ENCODE results near the gene KLRC2.
"Not testable (repeated sequence)": the region's sequence is repeated elsewhere in the genome, so short reads cannot be mapped to it uniquely, and the experiment has no call there.

KLRC2 gene

DNA sequence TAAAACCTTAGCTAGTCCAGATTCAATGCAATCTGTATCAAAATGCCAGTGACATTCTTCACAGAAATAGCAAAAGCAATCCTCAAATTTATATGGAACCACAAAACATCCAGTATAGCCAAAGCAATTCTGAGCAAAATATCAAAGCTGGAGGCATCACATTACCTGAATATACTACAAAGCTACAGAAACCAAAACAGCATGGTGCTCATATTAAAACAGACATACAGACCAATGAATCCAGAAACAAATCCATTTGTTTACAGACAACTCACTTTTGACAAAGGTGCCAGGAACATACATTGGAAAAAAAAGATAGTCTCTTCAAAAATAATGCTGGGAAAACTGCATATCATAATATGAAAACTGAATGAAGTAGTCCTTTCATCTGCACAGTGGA is 31.0 kb downstream of the KLRC2 start:
- DNase-seq, result no peak

DNA sequence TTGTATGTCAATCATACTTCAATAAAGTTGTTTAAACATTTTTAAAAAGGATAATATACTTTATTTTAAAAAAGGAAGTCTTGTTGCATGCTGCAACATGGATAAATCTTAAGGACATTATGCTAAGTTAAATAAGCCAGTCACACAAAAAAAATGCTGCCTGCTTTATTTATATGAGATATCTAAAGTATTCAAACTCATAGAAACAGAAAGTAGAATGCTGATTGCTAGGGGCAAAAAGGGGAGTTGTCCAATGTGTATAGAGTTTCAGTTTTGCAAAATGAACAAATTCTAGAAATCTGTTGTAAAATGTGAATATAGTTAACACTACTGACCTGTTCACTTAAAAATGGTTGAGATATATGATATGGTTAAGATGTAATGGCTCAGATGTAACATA is 35.0 kb downstream of the KLRC2 start:
- DNase-seq, result no peak

DNA sequence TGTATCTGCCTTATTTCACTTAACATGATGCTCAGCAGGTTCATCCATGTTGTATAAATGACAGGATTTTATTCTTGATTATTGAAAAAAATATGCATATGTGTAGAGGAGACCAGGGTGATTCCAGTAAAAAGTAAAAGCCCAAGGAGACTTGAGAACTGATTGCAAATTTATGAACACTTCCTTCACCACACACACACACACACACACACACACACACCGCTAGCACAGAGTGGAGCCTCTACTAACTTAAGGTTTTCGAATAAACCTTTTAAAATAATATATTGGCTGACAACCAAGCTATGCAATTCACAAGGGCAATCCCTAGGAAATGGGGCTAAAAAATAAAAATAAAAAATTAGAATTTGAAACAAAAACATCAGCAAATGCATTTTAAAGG is 37.6 kb downstream of the KLRC2 start:
- DNase-seq, result no peak

DNA sequence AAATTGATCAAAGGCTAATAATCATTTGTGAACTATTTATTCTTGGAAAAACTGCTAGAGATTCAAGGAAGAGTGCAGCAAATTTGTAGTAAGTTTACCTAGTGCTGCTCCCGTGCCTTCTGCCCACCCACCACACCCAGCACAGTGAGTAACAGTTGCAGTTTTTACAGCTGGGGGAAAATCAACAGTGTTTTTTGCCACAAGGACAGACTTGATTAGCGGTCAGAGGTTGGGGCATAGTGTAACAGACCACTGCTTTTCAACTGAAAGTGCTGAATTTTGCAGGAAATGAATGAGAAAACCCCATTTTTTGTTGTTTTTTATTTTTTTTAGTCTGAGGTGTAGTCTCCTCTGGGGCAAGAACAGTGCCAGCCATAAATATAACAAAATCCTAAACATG is 38.5 kb downstream of the KLRC2 start:
- DNase-seq, result no peak

DNA sequence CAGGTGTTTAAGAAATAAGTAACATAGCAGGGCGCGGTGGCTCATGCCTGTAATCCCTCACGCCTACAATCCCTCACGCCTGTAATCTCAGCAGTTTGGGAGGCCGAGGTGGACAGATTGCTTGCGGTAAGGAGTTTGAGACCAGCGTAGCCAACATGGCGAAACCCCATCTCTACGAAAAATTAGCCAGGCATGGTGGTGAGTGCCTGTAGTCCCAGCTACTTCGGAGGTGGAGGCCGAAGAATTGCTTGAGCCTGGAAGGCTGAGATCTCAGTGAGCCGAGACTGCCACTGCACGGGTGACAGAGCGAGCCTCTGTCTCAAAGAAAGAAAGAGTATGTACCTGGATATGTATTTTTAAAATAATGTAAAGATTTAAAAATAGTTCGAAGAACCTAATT is 39.6 kb downstream of the KLRC2 start:
- not testable (repeated sequence) for DNase-seq

DNA sequence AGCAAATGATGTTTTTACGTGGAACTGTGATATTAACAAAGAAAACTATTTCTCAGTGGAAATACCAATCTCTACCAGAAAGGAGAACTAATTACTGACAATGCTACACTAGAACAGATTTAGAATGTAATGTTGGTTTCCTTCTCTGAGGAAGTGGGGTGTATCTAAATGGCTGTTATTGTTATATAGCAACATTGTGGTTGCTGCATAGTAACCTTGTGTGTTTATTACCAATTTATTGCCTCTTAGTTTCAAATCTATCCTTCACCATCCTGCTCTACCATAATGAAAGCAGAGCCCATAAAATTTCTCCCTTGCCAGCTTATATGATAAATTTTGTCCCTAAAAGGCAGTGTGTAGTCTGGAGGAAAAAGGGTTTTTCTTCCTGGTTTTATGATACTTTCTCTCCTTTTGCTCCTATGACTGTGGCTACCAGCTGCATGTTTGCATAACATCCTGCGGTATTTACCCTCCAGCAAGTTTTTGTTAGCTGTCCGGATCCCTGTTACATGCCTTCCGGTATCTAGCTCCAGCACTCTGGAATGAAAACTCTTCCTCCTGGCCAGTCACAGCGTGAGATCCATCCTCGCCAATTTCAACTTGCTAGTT is 40.3 kb downstream of the KLRC2 start:
- DNase-seq, result no peak

DNA sequence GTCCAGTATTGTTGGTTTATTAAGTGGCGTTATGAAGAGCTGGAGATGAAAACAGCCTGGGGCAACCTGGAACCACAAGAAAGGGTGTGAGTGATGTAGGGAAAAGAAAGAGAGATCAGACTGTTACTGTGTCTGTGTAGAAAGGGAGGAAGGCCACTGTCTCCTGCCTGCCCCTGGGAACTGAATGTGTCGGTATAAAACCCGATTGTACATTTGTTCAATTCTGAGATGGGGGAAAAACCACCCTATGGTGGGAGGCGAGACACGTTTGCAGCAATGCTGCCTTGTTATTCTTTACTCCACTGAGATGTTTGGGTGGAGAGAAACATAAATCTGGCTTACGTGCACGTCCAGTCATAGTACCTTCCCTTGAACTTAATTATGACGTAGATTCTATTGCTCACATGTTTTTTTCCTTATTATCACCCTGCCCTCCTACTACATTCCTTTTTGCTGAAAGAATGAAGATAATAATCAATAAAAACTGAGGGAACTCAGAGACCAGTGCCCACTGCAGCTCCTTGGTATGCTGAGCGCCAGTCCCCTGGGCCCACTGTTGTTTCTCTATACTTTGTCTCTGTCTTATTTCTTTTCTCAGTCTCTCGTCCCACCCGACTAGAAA is 41.2 kb downstream of the KLRC2 start:
- DNase-seq, result not testable (repeated sequence)

DNA sequence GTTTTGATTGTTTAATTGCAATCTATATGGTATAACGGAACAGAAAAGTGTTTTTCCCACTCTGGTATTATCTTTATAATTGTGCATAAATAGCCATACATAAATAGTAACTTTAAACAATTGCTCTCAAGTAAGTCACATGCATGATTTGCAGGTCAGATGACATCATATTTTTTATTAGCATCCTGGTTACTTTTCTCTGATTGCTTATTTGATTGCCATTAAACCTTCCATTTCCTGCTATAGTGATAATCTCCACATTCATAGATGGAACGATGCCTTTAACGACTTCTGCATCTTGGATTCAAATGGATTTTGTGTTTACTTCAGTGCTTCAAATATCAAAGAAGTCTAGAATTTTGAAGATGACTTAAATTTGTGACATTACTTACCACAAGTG is 42.5 kb downstream of the KLRC2 start:
- DNase-seq, result no peak

DNA sequence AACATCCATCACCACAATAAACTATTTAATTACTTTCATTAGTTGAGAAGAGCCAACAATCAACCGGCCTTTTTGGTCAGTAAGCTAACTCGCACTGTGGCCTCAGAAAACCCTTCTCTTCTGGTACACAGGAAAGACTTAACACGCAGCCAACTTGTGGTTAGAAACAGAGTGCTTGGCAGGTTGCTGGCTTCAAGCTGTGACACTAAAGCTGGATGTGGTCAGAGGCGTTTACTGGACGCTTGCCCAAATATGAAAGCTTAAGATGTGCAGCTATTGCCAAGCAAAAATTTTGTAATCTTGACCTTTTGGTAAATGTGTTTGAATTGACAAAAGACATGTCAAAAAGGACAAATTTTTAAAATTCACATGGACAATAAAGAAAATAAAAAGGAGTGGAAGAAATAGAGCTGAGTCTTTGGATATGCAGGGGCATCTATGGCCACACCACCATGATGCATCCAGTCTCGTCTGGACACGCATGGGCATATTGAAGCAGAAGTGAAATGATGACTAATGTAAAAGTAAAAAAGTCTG is 43.3 kb downstream of the KLRC2 start:
- no peak for DNase-seq

DNA sequence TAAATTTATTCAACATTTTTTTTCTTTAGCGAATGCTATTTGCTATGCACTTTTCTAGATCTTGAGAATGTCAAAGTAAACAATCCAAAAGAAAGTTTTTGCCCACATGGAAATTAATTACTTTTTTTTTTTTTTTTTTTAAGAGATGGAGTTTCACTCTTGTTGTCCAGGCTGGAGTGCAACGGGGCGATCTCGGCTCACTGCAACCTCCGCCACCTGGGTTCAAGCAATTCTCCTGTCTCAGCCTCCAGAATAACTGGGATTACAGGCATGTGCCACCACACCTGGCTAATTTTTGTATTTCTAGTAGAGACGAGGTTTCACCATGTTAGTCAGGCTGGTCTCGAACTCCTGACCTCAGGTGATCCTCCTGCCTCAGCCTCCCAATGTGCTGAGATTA is 44.8 kb downstream of the KLRC2 start:
- not testable (repeated sequence) for DNase-seq

DNA sequence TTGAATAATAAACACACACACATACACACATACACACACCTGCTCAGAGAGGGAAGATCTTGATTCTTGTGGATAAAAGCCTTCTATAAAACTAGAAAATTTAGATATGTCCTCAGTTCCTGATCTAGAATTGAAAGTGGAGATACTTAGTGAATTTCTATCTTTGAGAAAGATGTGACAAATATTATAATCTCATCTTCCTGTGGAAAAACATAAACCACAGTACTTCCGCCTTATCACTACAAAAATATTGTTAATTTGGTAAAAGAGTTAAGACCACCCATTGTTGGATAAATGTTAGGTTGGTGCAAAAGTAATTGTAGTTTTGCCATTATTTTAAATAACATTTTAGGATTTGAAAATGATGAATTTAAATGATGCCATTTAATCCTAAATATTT is 45.9 kb downstream of the KLRC2 start, which contains the start of gene KLRK1:
Gene KLRK1 (minus strand): TSS at position 138 of the 400 bp plus-strand sequence. CDS start 1,231 bp downstream, outside the sequence.
- DNase-seq, result no peak

DNA sequence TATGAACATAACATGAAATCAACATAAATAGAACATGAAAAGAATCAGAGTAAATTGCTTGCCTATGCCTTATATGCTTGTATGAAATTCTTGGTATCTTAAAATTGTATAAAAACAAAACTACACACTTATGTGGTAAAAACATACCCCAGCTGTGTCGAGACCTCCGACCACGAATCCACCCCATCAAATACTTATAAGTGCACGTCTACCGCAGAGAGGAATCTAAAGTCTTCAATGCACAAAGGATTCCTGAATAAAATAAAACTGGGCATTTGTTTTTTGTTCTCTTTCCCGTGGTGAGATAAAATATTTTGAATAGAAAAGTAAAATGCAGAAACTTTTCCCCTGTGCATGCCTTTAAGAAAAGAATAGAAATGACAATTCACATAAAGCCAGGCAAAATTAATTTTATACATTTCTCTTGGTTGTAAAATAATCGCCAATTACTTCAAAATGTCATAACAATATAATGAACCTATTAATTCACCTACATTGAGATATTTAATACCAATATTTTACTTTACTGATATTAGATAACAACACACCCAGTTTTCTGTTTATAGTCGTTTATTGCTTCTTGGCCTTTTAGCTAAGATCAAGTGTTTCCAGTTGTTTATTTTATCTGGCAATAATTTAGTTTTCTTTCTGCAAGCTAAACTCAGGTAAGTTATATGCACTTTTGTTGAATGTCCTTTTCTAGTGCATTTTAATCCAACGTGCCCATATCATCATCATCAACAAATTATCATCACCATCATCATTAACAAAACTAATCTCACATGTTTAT is 47.0 kb downstream of the KLRC2 start:
- DNase-seq, result no peak

DNA sequence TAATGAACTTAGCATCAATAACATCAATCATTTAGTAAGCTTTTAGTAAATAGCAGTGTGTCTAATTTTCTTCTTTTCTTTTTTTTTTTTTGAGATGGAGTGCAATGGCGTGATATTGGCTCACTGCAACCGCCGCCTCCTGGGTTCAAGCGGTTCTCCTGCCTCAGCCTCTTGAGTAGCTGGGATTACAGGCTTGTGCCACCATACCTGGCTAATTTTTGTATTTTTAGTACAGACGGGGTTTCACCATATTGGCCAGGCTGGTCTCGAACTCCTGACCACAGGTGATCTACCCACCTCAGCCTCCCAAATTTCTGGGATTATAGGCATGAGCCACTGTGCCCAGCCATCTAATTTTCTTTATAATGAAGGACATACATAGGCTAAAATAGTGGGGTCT is 48.3 kb downstream of the KLRC2 start:
- DNase-seq, result not testable (repeated sequence)

DNA sequence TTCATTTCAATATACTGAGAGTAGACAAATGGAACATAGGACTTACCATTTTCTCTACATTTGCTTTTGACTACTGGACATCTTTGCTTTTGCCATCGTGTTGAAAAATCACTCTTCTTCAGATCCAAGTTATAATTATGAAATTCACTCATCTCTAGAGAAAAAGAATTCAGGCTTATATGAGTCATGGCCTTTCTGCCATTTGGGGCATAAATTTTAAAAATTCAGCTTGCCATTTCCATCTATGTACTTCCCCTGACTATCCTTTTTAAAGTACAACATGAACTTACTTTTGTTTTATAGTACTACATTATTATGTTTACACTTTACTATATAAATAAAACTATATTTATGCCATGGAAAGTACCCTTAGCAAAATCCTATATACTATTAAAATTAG is 49.0 kb downstream of the KLRC2 start:
- DNase-seq, result no peak

DNA sequence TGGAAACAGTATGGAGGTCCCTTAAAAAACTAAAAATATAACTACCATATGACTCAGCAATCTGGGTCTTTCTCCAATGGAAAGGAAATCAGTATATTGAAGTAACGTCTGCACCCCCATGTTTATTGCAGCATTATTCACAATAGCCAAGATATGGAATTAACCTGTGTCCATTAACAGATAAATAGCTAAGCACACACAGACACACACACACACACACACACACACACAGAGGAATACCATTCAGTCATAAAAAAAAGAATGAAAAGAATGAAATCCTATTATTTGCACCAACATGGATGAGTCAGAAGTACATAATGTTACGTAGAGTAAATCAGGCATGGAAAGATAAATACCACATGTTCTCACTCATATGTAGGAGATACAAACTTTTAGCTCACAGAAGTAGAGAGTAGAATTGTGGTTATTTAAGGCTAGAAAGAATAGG is 50.6 kb downstream of the KLRC2 start:
- DNase-seq, result no peak

DNA sequence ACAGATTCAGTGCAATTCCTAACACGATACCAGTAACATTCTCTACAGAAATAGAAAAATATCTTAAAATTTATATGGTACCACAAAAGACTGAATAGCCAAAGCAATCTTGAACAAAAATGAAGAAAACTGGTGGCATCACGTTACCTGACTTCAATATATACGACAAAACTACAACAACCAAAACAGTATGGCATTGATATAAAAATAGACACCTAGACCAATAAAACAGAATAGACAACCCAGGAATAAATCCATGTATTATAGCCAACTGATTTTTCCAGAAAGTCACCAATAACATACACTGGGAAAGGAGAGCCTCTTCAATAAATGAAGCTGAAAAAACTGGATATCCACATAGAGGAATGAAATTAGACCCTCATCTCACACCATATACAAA is 51.6 kb downstream of the KLRC2 start:
- no peak for DNase-seq

DNA sequence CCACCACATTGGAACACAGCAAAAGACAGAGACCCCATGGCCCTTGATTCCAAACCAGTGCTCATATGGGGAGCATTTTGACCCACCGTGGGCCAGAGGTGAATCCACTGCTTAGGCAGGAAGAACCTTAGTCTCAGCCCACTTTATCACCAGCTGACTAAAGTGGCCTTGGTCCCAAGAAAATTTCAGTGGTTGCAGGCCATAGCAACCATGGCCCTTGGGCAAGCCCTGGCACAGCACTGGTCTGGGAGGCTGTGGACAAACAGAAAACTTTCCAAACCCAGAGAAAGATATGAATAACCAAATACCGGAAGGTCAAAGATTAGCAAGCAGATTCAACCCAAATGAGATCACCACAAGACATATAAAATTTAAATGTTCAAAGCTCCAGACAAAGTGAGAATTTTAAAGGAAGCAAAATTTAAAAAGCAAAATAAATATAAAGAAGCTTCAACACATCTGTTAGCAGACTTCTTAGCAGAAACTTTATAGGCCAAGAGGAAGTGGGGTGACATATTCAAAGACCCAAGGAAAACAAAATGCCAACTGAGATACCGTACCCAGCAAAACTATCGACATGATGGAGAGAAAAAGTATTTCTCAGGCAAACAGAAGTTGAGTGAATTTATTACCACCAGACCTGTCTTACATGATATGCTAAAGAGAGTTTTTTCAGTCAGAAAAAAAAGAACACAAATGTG is 53.7 kb downstream of the KLRC2 start:
- no peak for DNase-seq
